Mucosa of stomach (tissue), 1 donor: ENCODE results near the gene COG2.
"Not testable (repeated sequence)": the region's sequence is repeated elsewhere in the genome, so short reads cannot be mapped to it uniquely, and the experiment has no call there.

Source experiments
- H3K27me3 ChIP-seq: one replicate; pipeline ENCODE4 v1.7.0; 2013; ENCODE audit warnings: mild to moderate bottlenecking, low read length; ENCODE audit not compliant: control insufficient read depth, insufficient read depth
- H3K36me3 ChIP-seq: one replicate; pipeline ENCODE4 v1.7.0; 2013; ENCODE audit warnings: low read length; ENCODE audit not compliant: control insufficient read depth, insufficient read depth
- H3K4me1 ChIP-seq: one replicate; pipeline ENCODE4 v1.7.0; 2013; ENCODE audit warnings: mild to moderate bottlenecking, low read length; ENCODE audit not compliant: control insufficient read depth, insufficient read depth
- H3K4me3 ChIP-seq: one replicate; pipeline ENCODE4 v1.7.0; 2013; ENCODE audit warnings: low read length
- H3K9ac ChIP-seq: one replicate; pipeline ENCODE4 v1.7.0; 2013; ENCODE audit warnings: mild to moderate bottlenecking, low read length, moderate library complexity
- H3K9me3 ChIP-seq: one replicate; pipeline ENCODE4 v1.7.0; 2013; ENCODE audit warnings: mild to moderate bottlenecking, low read length, moderate library complexity; ENCODE audit not compliant: control insufficient read depth
- donor health status: Pancreatic carcinoma.

Gene COG2

GRCh38 chr1:230713915-230714764, 71.9 kb downstream of the COG2 start, which contains the start of gene AGT:
AGT (minus strand) TSS chr1:230714122; CDS start chr1:230710823, 3,299 bp downstream.
- H3K9ac ChIP-seq = no peak within 1 kb of the TSS
- H3K9me3 ChIP-seq = no peaks in the 10 kb centered on the region
- no peaks in the 10 kb centered on the region for H3K27me3 ChIP-seq
- H3K36me3 ChIP-seq = no peaks in the 10 kb centered on the region
- no peak within 1 kb of the TSS for H3K4me3 ChIP-seq
- H3K4me1 ChIP-seq = no peaks in the 10 kb centered on the region

GRCh38 chr1:230715510-230715909, 73.2 kb downstream of the COG2 start:
- H3K4me1 ChIP-seq = no peaks in the 10 kb centered on the region
- H3K9ac ChIP-seq = no peak overlapping the region
- H3K36me3 ChIP-seq = no peaks in the 10 kb centered on the region
- H3K27me3 ChIP-seq = no peaks in the 10 kb centered on the region
- H3K4me3 ChIP-seq = no peak overlapping the region
- no peaks in the 10 kb centered on the region for H3K9me3 ChIP-seq

GRCh38 chr1:230716453-230716852, 74.2 kb downstream of the COG2 start:
- H3K36me3 ChIP-seq, H3K9me3 ChIP-seq, H3K4me3 ChIP-seq, H3K27me3 ChIP-seq, H3K4me1 ChIP-seq, H3K9ac ChIP-seq: not testable (repeated sequence)

- H3K4me3 ChIP-seq = no peak overlapping the region
- H3K36me3 ChIP-seq = no peaks in the 10 kb centered on the region
- no peaks in the 10 kb centered on the region for H3K27me3 ChIP-seq
- H3K4me1 ChIP-seq = no peaks in the 10 kb centered on the region
- no peaks in the 10 kb centered on the region for H3K9me3 ChIP-seq
- H3K9ac ChIP-seq = no peak overlapping the region
Measured at GRCh38 chr1:230717251-230717650, 75.0 kb downstream of the COG2 start.

- not testable (repeated sequence) for H3K4me1 ChIP-seq, H3K9ac ChIP-seq, H3K4me3 ChIP-seq, H3K9me3 ChIP-seq, H3K27me3 ChIP-seq, H3K36me3 ChIP-seq
Measured at GRCh38 chr1:230721849-230722522, 79.7 kb downstream of the COG2 start.

GRCh38 chr1:230725256-230726012, 83.2 kb downstream of the COG2 start:
- Histone ChIP-seq H3K36me3 (no peaks in the 10 kb centered on the region), H3K27me3 (no peaks in the 10 kb centered on the region), H3K4me1 (no peaks in the 10 kb centered on the region), H3K9ac (no peak overlapping the region), H3K9me3 (no peaks in the 10 kb centered on the region), H3K4me3 (no peak overlapping the region)

GRCh38 chr1:230728710-230729392, 86.6 kb downstream of the COG2 start:
- H3K36me3 ChIP-seq = no peaks in the 10 kb centered on the region
- no peaks in the 10 kb centered on the region for H3K27me3 ChIP-seq
- H3K9ac ChIP-seq = no peak overlapping the region
- no peak overlapping the region for H3K4me3 ChIP-seq
- no peaks in the 10 kb centered on the region for H3K9me3 ChIP-seq
- H3K4me1 ChIP-seq = peaks cover 9% of the 10 kb centered on the region

GRCh38 chr1:230730977-230731376, 88.7 kb downstream of the COG2 start:
- H3K36me3 ChIP-seq = no peaks in the 10 kb centered on the region
- H3K9me3 ChIP-seq = no peaks in the 10 kb centered on the region
- no peak overlapping the region for H3K4me3 ChIP-seq
- no peak overlapping the region for H3K9ac ChIP-seq
- no peaks in the 10 kb centered on the region for H3K27me3 ChIP-seq
- peaks cover 19% of the 10 kb centered on the region for H3K4me1 ChIP-seq

GRCh38 chr1:230735447-230735846, 93.2 kb downstream of the COG2 start:
- no peaks in the 10 kb centered on the region for H3K27me3 ChIP-seq
- H3K36me3 ChIP-seq = no peaks in the 10 kb centered on the region
- no peaks in the 10 kb centered on the region for H3K9me3 ChIP-seq
- no peak overlapping the region for H3K4me3 ChIP-seq
- no peak overlapping the region for H3K9ac ChIP-seq
- peaks cover 19% of the 10 kb centered on the region for H3K4me1 ChIP-seq

- H3K4me1 ChIP-seq = peaks cover 17% of the 10 kb centered on the region
- H3K9me3 ChIP-seq = no peaks in the 10 kb centered on the region
- H3K27me3 ChIP-seq = no peaks in the 10 kb centered on the region
- H3K9ac ChIP-seq = no peak overlapping the region
- no peaks in the 10 kb centered on the region for H3K36me3 ChIP-seq
- no peak overlapping the region for H3K4me3 ChIP-seq
Measured at GRCh38 chr1:230737622-230738262, 95.5 kb downstream of the COG2 start.

- H3K27me3 ChIP-seq = no peaks in the 10 kb centered on the region
- H3K4me1 ChIP-seq = peaks cover 18% of the 10 kb centered on the region
- H3K4me3 ChIP-seq = no peak overlapping the region
- H3K9ac ChIP-seq = no peak overlapping the region
- no peaks in the 10 kb centered on the region for H3K36me3 ChIP-seq
- no peaks in the 10 kb centered on the region for H3K9me3 ChIP-seq
Measured at GRCh38 chr1:230739564-230740290, 97.4 kb downstream of the COG2 start.
